ENCODE results near the gene LRIG3. TPM values are rescaled to one million over a fixed set of nuclear protein-coding genes. Genes with fewer than 3 reads are reported as not detected.

Gene LRIG3
- total and polyA plus RNA-seq, 4 donors = 2.9 to 17.0 (median 10.7) TPM

GRCh38 chr12:58969237-58969636, 48.9 kb upstream of the LRIG3 start:
- TF ChIP-seq ATF3 (IDR thresholded peaks at IDR 0.05) (no peak), SP1 (IDR thresholded peaks at IDR 0.05) (no peak), GABPA (IDR thresholded peaks at IDR 0.05 in 1 of 2, conservative IDR thresholded peaks at IDR 0.05 in 1 of 2) (no peak), RXRA (IDR thresholded peaks at IDR 0.05) (no peak), EGR1 (IDR thresholded peaks at IDR 0.05; ENCODE audit: low read depth in 2 of 2) (no peak), RAD21 (IDR thresholded peaks at IDR 0.05) (no peak), FOXA2 (IDR thresholded peaks at IDR 0.05) (no peak), FOXA1 (IDR thresholded peaks at IDR 0.05) (no peak), TAF1 (conservative IDR thresholded peaks at IDR 0.05) (no peak), NR2F2 (IDR thresholded peaks at IDR 0.05) (no peak), HNF4A (conservative IDR thresholded peaks at IDR 0.05) (no peak), HNF4G (IDR thresholded peaks at IDR 0.05) (no peak), ZBTB33 (IDR thresholded peaks at IDR 0.05) (no peak), JUND (IDR thresholded peaks at IDR 0.05) (no peak), YY1 (IDR thresholded peaks at IDR 0.05) (no peak)
- TF ChIP-seq, protein P1, sequence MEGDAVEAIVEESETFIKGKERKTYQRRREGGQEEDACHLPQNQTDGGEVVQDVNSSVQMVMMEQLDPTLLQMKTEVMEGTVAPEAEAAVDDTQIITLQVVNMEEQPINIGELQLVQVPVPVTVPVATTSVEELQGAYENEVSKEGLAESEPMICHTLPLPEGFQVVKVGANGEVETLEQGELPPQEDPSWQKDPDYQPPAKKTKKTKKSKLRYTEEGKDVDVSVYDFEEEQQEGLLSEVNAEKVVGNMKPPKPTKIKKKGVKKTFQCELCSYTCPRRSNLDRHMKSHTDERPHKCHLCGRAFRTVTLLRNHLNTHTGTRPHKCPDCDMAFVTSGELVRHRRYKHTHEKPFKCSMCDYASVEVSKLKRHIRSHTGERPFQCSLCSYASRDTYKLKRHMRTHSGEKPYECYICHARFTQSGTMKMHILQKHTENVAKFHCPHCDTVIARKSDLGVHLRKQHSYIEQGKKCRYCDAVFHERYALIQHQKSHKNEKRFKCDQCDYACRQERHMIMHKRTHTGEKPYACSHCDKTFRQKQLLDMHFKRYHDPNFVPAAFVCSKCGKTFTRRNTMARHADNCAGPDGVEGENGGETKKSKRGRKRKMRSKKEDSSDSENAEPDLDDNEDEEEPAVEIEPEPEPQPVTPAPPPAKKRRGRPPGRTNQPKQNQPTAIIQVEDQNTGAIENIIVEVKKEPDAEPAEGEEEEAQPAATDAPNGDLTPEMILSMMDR (IDR thresholded peaks at IDR 0.05; ENCODE audit: low read depth, low read length, missing input control) = no peak
- TF ChIP-seq, protein P2, sequence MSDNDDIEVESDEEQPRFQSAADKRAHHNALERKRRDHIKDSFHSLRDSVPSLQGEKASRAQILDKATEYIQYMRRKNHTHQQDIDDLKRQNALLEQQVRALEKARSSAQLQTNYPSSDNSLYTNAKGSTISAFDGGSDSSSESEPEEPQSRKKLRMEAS (IDR thresholded peaks at IDR 0.05) = no peak
- TF ChIP-seq, protein P3, sequence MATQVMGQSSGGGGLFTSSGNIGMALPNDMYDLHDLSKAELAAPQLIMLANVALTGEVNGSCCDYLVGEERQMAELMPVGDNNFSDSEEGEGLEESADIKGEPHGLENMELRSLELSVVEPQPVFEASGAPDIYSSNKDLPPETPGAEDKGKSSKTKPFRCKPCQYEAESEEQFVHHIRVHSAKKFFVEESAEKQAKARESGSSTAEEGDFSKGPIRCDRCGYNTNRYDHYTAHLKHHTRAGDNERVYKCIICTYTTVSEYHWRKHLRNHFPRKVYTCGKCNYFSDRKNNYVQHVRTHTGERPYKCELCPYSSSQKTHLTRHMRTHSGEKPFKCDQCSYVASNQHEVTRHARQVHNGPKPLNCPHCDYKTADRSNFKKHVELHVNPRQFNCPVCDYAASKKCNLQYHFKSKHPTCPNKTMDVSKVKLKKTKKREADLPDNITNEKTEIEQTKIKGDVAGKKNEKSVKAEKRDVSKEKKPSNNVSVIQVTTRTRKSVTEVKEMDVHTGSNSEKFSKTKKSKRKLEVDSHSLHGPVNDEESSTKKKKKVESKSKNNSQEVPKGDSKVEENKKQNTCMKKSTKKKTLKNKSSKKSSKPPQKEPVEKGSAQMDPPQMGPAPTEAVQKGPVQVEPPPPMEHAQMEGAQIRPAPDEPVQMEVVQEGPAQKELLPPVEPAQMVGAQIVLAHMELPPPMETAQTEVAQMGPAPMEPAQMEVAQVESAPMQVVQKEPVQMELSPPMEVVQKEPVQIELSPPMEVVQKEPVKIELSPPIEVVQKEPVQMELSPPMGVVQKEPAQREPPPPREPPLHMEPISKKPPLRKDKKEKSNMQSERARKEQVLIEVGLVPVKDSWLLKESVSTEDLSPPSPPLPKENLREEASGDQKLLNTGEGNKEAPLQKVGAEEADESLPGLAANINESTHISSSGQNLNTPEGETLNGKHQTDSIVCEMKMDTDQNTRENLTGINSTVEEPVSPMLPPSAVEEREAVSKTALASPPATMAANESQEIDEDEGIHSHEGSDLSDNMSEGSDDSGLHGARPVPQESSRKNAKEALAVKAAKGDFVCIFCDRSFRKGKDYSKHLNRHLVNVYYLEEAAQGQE (IDR thresholded peaks at IDR 0.05) = no peak
- Histone ChIP-seq H3K9me3 (ENCODE audit: control insufficient read depth in 4 of 4, low read length in 3 of 4) (no peaks in the 10 kb centered on the region), H3K4me1 (ENCODE audit: control insufficient read depth in 4 of 4, insufficient read depth in 4 of 4, low read length in 3 of 4) (no peaks in the 10 kb centered on the region), H3K36me3 (ENCODE audit: control insufficient read depth in 4 of 4, insufficient read depth in 3 of 4, low read depth in 1 of 4, low read length in 3 of 4) (no peaks in the 10 kb centered on the region), H3K9ac (ENCODE audit: low read depth in 1 of 2, low read length in 2 of 2) (no peak overlapping the region), H3K27me3 (ENCODE audit: control insufficient read depth in 4 of 4, insufficient read depth in 4 of 4, low read length in 3 of 4) (no peaks in the 10 kb centered on the region), H3K27ac (ENCODE audit: low read depth in 1 of 2, low read length in 2 of 2) (no peak overlapping the region), H3K4me3 (ENCODE audit: low read depth in 1 of 3, low read length in 3 of 3) (no peak overlapping the region)
- no peak for DNase-seq (ENCODE audit: low spot score)
- WGBS = 84% methylated on average over 2 of the region's 2 CpGs

All from liver (tissue), 9 donors.